Osteocyte (in vitro differentiated cells): ENCODE measurements around the gene TMEM87B. TPM values are rescaled to one million over a fixed set of nuclear protein-coding genes. Genes with fewer than 3 reads are reported as not detected.

Experiments
- DNase-seq: peaks from one replicate; pipeline ENCODE4 v3.0.0; 2021; ENCODE audit warnings: mixed read lengths; ENCODE audit not compliant: unreplicated experiment; ENCODE audit errors: extremely low spot score
- H3K27ac Mint-ChIP-seq: one replicate; pipeline ENCODE4 v1.8.0; 2021; ENCODE audit warnings: mild to moderate bottlenecking, mixed read lengths; ENCODE audit not compliant: unreplicated experiment
- H3K27me3 Mint-ChIP-seq: one replicate; pipeline ENCODE4 v1.8.0; 2021; ENCODE audit warnings: mixed read lengths; ENCODE audit not compliant: unreplicated experiment
- H3K36me3 Mint-ChIP-seq: one replicate; pipeline ENCODE4 v1.8.0; 2021; ENCODE audit warnings: mixed read lengths; ENCODE audit not compliant: unreplicated experiment
- H3K4me1 Mint-ChIP-seq: one replicate; pipeline ENCODE4 v1.8.0; 2021; ENCODE audit warnings: mixed read lengths; ENCODE audit not compliant: unreplicated experiment
- H3K4me3 Mint-ChIP-seq: one replicate; pipeline ENCODE4 v1.8.0; 2021; ENCODE audit warnings: mild to moderate bottlenecking, moderate library complexity, mixed read lengths; ENCODE audit not compliant: unreplicated experiment
- H3K9me3 Mint-ChIP-seq: one replicate; pipeline ENCODE4 v1.8.0; 2021; ENCODE audit warnings: mixed read lengths; ENCODE audit not compliant: unreplicated experiment
- CTCF ChIP-seq: fragments of 200-600 bp; sonication (generic); IDR thresholded peaks from 2 replicates; pipeline ENCODE4 v1.5.0; 2021; ENCODE audit warnings: antibody characterized with exemption, mild to moderate bottlenecking, moderate library complexity
- total RNA-seq: library from RNA; stranded (reverse); gene quantifications from 2 replicates; pipeline ENCODE4 v1.2.1, GENCODE V29; 2021

Gene TMEM87B
- total RNA-seq, 1 donor from 2014 or later = 10.4 TPM

- Mint-ChIP-seq H3K4me1 (peaks cover 13% of the 10 kb centered on the region), H3K27me3 (no peaks in the 10 kb centered on the region)
Observed at GRCh38 chr2:112144966-112145365, 89.9 kb downstream of the TMEM87B start.

GRCh38 chr2:112147382-112148168, 92.5 kb downstream of the TMEM87B start:
- H3K27me3 Mint-ChIP-seq = no peaks in the 10 kb centered on the region
- no peaks in the 10 kb centered on the region for H3K36me3 Mint-ChIP-seq
- peaks cover 24% of the 10 kb centered on the region for H3K4me1 Mint-ChIP-seq
- no peaks in the 10 kb centered on the region for H3K9me3 Mint-ChIP-seq
- TF ChIP-seq CTCF = no peak
- H3K27ac Mint-ChIP-seq = no peak overlapping the region
- H3K4me3 Mint-ChIP-seq = no peak overlapping the region
- peak; percentile 70 for DNase-seq

More at GRCh38 chr2:112144966-112145365, 89.9 kb downstream of the TMEM87B start:
- H3K4me3 Mint-ChIP-seq = no peak overlapping the region
- no peaks in the 10 kb centered on the region for H3K9me3 Mint-ChIP-seq
- no peak for DNase-seq
- H3K36me3 Mint-ChIP-seq = no peaks in the 10 kb centered on the region
- TF ChIP-seq CTCF = no peak
- H3K27ac Mint-ChIP-seq = no peak overlapping the region

DNA sequence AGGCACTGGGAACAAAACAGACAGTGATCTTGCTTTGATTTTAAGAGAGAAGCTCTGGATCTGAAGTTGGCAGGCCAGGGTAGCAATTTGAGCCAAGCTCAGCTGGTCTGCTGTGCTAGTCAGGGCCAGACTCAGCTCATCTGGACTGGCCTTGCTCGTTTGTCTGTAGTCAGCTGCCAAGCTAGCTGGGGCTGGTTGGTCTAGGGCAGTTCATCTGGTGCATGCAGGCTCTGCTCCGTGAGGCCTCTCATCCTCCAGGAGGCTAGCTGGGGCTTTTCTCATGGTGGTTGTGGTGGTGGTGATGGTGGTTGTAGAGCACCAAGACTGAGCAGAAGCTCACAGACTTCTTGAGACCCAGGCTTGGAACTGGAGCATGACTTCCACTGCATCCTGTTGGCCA, 93.4 kb downstream of the TMEM87B start:
- Mint-ChIP-seq H3K36me3 (no peaks in the 10 kb centered on the region), H3K4me1 (peaks cover 24% of the 10 kb centered on the region), H3K4me3 (no peak overlapping the region), H3K9me3 (no peaks in the 10 kb centered on the region), H3K27me3 (no peaks in the 10 kb centered on the region), H3K27ac (no peak overlapping the region)
- TF ChIP-seq CTCF = no peak
- DNase-seq = peak; percentile 62

DNA sequence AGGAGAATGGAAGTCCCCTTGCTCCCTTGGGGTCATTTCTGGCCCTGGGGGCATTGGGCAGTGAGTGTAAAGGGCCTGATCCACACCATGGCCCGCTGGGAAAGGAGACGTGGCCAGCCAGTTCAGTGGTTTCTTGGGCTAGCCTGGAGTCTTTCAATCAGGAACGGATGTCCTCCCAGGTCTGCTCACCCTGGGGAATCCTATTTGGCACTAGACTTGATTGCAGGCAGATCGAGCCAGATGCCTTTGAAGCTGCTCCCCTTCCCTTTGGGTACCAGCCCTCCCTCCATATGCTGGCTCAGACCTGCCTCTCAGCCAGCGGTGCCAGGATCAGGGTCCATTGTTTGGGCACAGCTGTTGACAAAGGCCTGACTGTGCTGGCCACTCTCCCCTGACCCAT, 94.1 kb downstream of the TMEM87B start:
- no peak for TF ChIP-seq CTCF
- Mint-ChIP-seq H3K27ac (peak overlapping the region; percentile 94), H3K9me3 (no peaks in the 10 kb centered on the region), H3K36me3 (peaks cover 1% of the 10 kb centered on the region), H3K4me1 (peaks cover 24% of the 10 kb centered on the region), H3K27me3 (no peaks in the 10 kb centered on the region), H3K4me3 (no peak overlapping the region)
- peak; percentile 49 for DNase-seq

DNA sequence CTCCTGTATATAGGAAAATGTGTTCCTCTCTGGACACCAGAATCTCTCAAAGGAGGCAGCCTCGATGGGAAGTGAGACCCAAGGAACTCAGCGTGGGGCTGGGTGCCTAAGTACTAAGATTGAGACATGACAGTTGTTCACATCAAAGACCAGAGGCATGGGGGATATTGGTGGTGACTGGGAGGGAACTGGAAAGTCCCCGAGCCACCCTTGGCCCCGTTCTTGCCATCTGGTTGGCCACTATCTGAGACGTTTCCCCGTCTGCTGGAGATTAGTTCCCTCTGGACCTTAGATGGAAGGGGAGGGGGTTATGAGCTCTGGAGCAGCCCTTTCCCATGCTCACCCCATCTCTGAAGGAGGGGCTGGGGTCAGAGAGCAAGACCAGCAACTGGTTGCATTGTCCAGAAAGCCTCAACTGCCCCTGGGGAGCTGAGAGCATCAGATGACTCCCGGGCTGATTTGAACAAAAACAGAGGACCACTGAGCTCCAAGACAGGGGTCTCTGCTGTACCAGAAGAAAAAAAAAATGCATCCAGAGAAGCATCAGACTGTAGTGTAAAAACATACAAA, 94.9 kb downstream of the TMEM87B start:
- DNase-seq = peak; percentile 54
- H3K4me3 Mint-ChIP-seq = no peak overlapping the region
- no peaks in the 10 kb centered on the region for H3K9me3 Mint-ChIP-seq
- TF ChIP-seq CTCF = no peak
- H3K36me3 Mint-ChIP-seq = peaks cover 1% of the 10 kb centered on the region
- H3K4me1 Mint-ChIP-seq = peaks cover 24% of the 10 kb centered on the region
- peak overlapping the region; percentile 94 for H3K27ac Mint-ChIP-seq
- H3K27me3 Mint-ChIP-seq = no peaks in the 10 kb centered on the region
